Astrocyte of the cerebellum (primary cell): ENCODE results near the gene DSCAM.
"Not testable (repeated sequence)": the region's sequence is repeated elsewhere in the genome, so short reads cannot be mapped to it uniquely, and the experiment has no call there.

Experiments used
- DNase-seq: peaks from one replicate; pipeline ENCODE4 v3.0.0-alpha.2; 2011; ENCODE audit warnings: low read depth
- H3K4me3 ChIP-seq: 2 replicates; pipeline ENCODE4 v1.5.1; 2011; ENCODE audit warnings: mild to moderate bottlenecking, low read depth, low read length, moderate library complexity
- CTCF ChIP-seq: IDR thresholded peaks from 2 replicates; pipeline ENCODE4 v1.5.1; 2012; ENCODE audit warnings: low read length, low read depth, moderate library complexity, mild to moderate bottlenecking; ENCODE audit errors: missing control alignments
- in situ Hi-C: cut with HindIII; loops from 2 replicates; pipeline ENCODE4 v1.10.0; 2017; ENCODE audit warnings: low sequenced_read_pairs

The DSCAM gene

GRCh38 chr21:40186045-40186444, 660.9 kb downstream of the DSCAM start:
- TF ChIP-seq CTCF: no peak
- in situ Hi-C loops: no loop called here
- no peak overlapping the region for H3K4me3 ChIP-seq
- DNase-seq: peak; percentile 62

- no peak for DNase-seq
- in situ Hi-C loops: no loop called here
- no peak for TF ChIP-seq CTCF
- no peak overlapping the region for H3K4me3 ChIP-seq
Observed at GRCh38 chr21:40185208-40185607, 661.8 kb downstream of the DSCAM start.

GRCh38 chr21:40182491-40182890, 664.5 kb downstream of the DSCAM start:
- DNase-seq, H3K4me3 ChIP-seq, in situ Hi-C loops: not testable (repeated sequence)

GRCh38 chr21:40179166-40179565, 667.8 kb downstream of the DSCAM start:
- in situ Hi-C loops: no loop called here
- TF ChIP-seq CTCF: no peak
- no peak overlapping the region for H3K4me3 ChIP-seq
- DNase-seq: peak; percentile 41

- no peak for TF ChIP-seq CTCF
- no peak for DNase-seq
- H3K4me3 ChIP-seq: no peak overlapping the region
- in situ Hi-C loops: no loop called here
Observed at GRCh38 chr21:40178726-40179125, 668.2 kb downstream of the DSCAM start.

GRCh38 chr21:40177979-40178378, 669.0 kb downstream of the DSCAM start:
- no peak for DNase-seq
- no peak for TF ChIP-seq CTCF
- in situ Hi-C loops: no loop called here
- no peak overlapping the region for H3K4me3 ChIP-seq

- in situ Hi-C loops: no loop called here
- no peak for DNase-seq
- no peak overlapping the region for H3K4me3 ChIP-seq
- no peak for TF ChIP-seq CTCF
Observed at GRCh38 chr21:40176724-40177123, 670.2 kb downstream of the DSCAM start.
